ENCODE measurements around the gene A3GALT2.

A3GALT2 gene

DNA sequence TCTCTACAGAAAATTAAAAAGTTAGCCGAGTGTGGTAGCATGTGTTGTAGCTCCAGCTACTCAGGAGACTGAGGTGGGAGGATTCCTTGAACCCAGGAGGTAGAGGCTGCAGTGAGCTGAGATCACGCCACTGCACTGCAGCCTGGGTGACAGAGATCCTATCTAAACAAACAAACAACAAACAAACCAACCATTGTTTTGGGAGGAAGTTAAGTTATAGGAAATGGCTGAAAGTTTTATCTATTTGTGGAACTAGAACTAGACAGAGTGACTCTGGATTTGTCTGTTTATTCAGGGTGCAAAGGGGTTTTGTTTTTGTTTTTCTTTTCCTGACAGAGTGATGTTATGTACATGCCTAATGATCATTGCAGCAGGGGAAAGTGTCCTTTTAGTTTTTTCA is 33.6 kb downstream of the A3GALT2 start:
- no peak overlapping the region for H3K4me3 ChIP-seq (ENCODE audit: low read length)
- no peak for TF ChIP-seq CTCF (conservative IDR thresholded peaks at IDR 0.05; ENCODE audit: low read depth, low read length)
- no peak for DNase-seq (ENCODE audit: low read depth)

DNA sequence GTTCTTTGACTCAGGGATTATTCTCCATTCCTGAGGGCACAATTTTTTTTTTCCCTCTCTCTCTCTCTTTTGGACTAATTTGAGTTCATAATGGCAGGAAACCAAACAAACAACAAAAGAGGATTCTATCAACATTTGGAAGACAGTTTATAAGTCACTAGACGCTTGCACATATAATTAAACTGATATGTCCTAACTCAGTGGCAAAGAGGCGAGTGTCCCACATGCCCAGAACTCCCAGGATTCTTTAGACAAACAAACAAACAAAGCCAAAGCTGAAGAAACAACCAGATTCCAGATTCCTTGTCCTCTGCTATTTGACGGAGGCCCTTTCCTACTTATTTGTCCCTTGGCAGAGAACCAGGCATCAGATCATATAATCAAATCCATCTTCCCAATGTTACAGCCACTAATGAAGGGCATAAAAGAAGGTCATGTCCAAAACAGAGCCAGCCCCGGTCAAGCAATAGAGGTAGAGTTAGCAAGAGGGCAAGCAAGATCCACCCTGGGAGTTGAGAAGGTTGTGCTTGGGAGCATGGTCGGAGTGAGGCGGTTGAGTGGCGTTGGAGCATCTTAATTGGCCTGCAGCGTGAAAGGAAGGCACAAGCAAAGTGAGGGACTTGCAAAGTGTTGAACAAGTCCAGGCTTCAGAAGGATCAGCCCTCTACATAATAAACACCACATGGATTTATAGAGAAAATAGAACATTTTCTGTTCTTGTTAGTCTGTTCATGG is 34.3 kb downstream of the A3GALT2 start:
- TF ChIP-seq CTCF (conservative IDR thresholded peaks at IDR 0.05; ENCODE audit: low read depth, low read length): no peak

GRCh38 chr1:33284049-33284448 is 36.8 kb downstream of the A3GALT2 start:
- no peak for TF ChIP-seq CTCF (conservative IDR thresholded peaks at IDR 0.05; ENCODE audit: low read depth, low read length)
- no peak for DNase-seq (ENCODE audit: low read depth)
- H3K4me3 ChIP-seq (ENCODE audit: low read length): no peak overlapping the region

More for the DNA sequence above, 34.3 kb downstream of the A3GALT2 start:
- DNase-seq (ENCODE audit: low read depth): no peak
- no peak overlapping the region for H3K4me3 ChIP-seq (ENCODE audit: low read length)

- H3K4me3 ChIP-seq (ENCODE audit: low read length): no peak overlapping the region
- no peak for TF ChIP-seq CTCF (conservative IDR thresholded peaks at IDR 0.05; ENCODE audit: low read depth, low read length)
- DNase-seq (ENCODE audit: low read depth): no peak
These were observed 38.1 kb downstream of the A3GALT2 start for GRCh38 chr1:33282791-33283190.

- DNase-seq (ENCODE audit: low read depth): no peak
- TF ChIP-seq CTCF (conservative IDR thresholded peaks at IDR 0.05; ENCODE audit: low read depth, low read length): no peak
These were observed 39.2 kb downstream of the A3GALT2 start for GRCh38 chr1:33281554-33282303.

GRCh38 chr1:33280091-33280661 is 40.7 kb downstream of the A3GALT2 start:
- no peak for TF ChIP-seq CTCF (conservative IDR thresholded peaks at IDR 0.05; ENCODE audit: low read depth, low read length)
- DNase-seq (ENCODE audit: low read depth): no peak
- no peak overlapping the region for H3K4me3 ChIP-seq (ENCODE audit: low read length)

More at GRCh38 chr1:33281554-33282303, 39.2 kb downstream of the A3GALT2 start:
- H3K4me3 ChIP-seq (ENCODE audit: low read length): no peak overlapping the region

Measured in retinal pigment epithelial cell (primary cell).